CD4-positive, alpha-beta T cell (primary cell): ENCODE results near the gene HIP1R. TPM values are rescaled to one million over a fixed set of nuclear protein-coding genes. Genes with fewer than 3 reads are reported as not detected.

ENCODE experiments used
- ATAC-seq: fragments of 200-7000 bp; cut with Tn5 transposase; one replicate; pipeline ENCODE4 v1.10.0; 2022; ENCODE audit warnings: mild to moderate bottlenecking; ENCODE audit not compliant: poor library complexity
- CTCF ChIA-PET: fragments of 350-600 bp; sonication (Branson Sonifier 250); formaldehyde crosslinking; loops from one replicate; lab custom pipeline; 2021; ENCODE audit warnings: antibody characterized with exemption, inconsistent platforms; lab: Charles Lee
- POLR2A ChIA-PET: fragments of 350-600 bp; sonication (Branson Sonifier 250); formaldehyde crosslinking; loops from one replicate; lab custom pipeline; 2021; ENCODE audit warnings: antibody characterized with exemption, inconsistent platforms; lab: Charles Lee
- DNase-seq, 14 experiments: peaks; one replicate each; pipeline ENCODE4 v3.0.0-alpha.2; 2013 to 2020; ENCODE audit warnings: mixed read lengths in 2 of 14
- H3K27ac ChIP-seq, 2 donors: one replicate each; pipeline versions ENCODE4 v1.5.1 to v1.7.0; 2013; ENCODE audit warnings: low read length in 2 of 2, low read depth in 1 of 2, mild to moderate bottlenecking in 1 of 2
- H3K27me3 ChIP-seq, 2 experiments: 1 replicate in 1 of 2; 2 replicates in 1 of 2; pipeline versions ENCODE4 v1.6.1 to v1.7.0; 2013; ENCODE audit warnings: low read length in 2 of 2, control low read depth in 1 of 2, mild to moderate bottlenecking in 1 of 2, moderate library complexity in 1 of 2; ENCODE audit not compliant: insufficient read depth in 2 of 2, control insufficient read depth in 1 of 2
- H3K36me3 ChIP-seq: one replicate; pipeline ENCODE4 v1.6.1; 2013; ENCODE audit warnings: low read length, control low read depth; ENCODE audit not compliant: insufficient read depth
- H3K4me1 ChIP-seq: one replicate; pipeline ENCODE4 v1.6.1; 2013; ENCODE audit warnings: low read length, control low read depth; ENCODE audit not compliant: insufficient read depth
- H3K4me3 ChIP-seq: one replicate; pipeline ENCODE4 v1.5.1; 2013; ENCODE audit warnings: mild to moderate bottlenecking, low read length, moderate library complexity
- H3K9me3 ChIP-seq, 2 experiments: 1 replicate in 1 of 2; 2 replicates in 1 of 2; pipeline versions ENCODE4 v1.6.1 to v1.7.0; 2013; ENCODE audit warnings: low read length in 2 of 2, mild to moderate bottlenecking in 2 of 2, control low read depth in 1 of 2, moderate library complexity in 1 of 2; ENCODE audit not compliant: control insufficient read depth in 1 of 2, insufficient read depth in 1 of 2
- H3K27ac Mint-ChIP-seq: one replicate; pipeline ENCODE4 v1.8.0; 2020; ENCODE audit warnings: mixed read lengths
- H3K27me3 Mint-ChIP-seq: one replicate; pipeline ENCODE4 v1.8.0; 2021; ENCODE audit warnings: mixed read lengths
- H3K36me3 Mint-ChIP-seq: one replicate; pipeline ENCODE4 v1.8.0; 2021; ENCODE audit warnings: low read depth, mixed read lengths
- H3K4me1 Mint-ChIP-seq: one replicate; pipeline ENCODE4 v1.8.0; 2021; ENCODE audit warnings: low read depth, mixed read lengths
- H3K4me3 Mint-ChIP-seq: one replicate; pipeline ENCODE4 v1.8.0; 2020; ENCODE audit warnings: mild to moderate bottlenecking, mixed read lengths
- H3K9me3 Mint-ChIP-seq: one replicate; pipeline ENCODE4 v1.8.0; 2020; ENCODE audit warnings: mixed read lengths
- intact Hi-C, 2 experiments: fragments of 100-400 bp; cut with DNase I in 1 of 2; cut with micrococcal nuclease in 1 of 2; formaldehyde crosslinking; loops; one replicate each; pipeline versions ENCODE4 v1.15.1 to v1.9.0; 2023 to 2025; cut with DNase I, micrococcal nuclease
- total RNA-seq, 174 experiments: library from RNA in 2 of 174; stranded (reverse) in 2 of 174; gene quantifications; one replicate each; pipeline ENCODE4 v1.2.3 and lab custom pipeline; 2021 to 2026
- TF ChIP-seq, protein P1 (sequence below): fragments of 200-600 bp; IDR thresholded peaks from one replicate; pipeline ENCODE4 v1.8.0; 2022; ENCODE audit warnings: antibody characterized with exemption, mild to moderate bottlenecking

HIP1R gene
- total RNA-seq, 2 experiments from 2014 or later: 184 to 185 TPM

DNA sequence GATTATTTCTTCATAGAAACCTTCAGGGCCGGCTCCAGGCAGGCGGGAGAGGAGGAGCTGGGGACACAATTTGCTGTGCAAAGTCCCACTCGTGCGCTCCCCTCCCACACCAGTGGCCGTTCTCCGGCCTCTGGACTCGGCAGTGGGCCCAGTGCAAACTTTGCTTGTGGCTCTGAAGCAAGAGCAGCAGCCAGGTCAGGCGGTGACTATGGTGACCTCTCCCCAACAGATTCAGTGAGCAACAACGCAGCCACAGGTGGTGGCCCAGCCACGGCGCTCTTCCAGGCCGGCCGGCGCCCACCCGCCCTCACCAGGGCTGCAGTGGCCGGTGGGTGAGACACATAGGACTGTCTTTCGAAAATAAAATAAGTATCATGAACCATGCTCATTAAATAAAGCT is 31.1 kb downstream of the HIP1R start:
- H3K9me3 ChIP-seq: no peaks in the 10 kb centered on the region
- ChIA-PET CTCF (interaction anchor here (1.1 kb wide), 1 partner anchor 86 kb away, joined by 3 read pairs; no protein-coding TSS in a partner anchor), POLR2A (no interaction called here)
- peaks cover 61% of the 10 kb centered on the region for H3K36me3 ChIP-seq
- peaks cover 84% of the 10 kb centered on the region for H3K36me3 Mint-ChIP-seq
- no peaks in the 10 kb centered on the region for H3K9me3 Mint-ChIP-seq
- peaks cover 17% of the 10 kb centered on the region for H3K4me1 Mint-ChIP-seq
- intact Hi-C loops: loop anchor here in 1 of 2 experiments (5.0 kb wide), 1 partner anchor 36 kb away; no protein-coding TSS in a partner anchor
- TF ChIP-seq, protein P1, sequence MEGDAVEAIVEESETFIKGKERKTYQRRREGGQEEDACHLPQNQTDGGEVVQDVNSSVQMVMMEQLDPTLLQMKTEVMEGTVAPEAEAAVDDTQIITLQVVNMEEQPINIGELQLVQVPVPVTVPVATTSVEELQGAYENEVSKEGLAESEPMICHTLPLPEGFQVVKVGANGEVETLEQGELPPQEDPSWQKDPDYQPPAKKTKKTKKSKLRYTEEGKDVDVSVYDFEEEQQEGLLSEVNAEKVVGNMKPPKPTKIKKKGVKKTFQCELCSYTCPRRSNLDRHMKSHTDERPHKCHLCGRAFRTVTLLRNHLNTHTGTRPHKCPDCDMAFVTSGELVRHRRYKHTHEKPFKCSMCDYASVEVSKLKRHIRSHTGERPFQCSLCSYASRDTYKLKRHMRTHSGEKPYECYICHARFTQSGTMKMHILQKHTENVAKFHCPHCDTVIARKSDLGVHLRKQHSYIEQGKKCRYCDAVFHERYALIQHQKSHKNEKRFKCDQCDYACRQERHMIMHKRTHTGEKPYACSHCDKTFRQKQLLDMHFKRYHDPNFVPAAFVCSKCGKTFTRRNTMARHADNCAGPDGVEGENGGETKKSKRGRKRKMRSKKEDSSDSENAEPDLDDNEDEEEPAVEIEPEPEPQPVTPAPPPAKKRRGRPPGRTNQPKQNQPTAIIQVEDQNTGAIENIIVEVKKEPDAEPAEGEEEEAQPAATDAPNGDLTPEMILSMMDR: no peak
- H3K27ac Mint-ChIP-seq: peak overlapping the region; percentile 49
- peak overlapping the region; percentile 56 for H3K4me3 Mint-ChIP-seq
- peaks cover 14% of the 10 kb centered on the region for H3K4me1 ChIP-seq
- H3K27me3 Mint-ChIP-seq: no peaks in the 10 kb centered on the region
- DNase-seq (peak in 1 of 14 experiments; percentile 2), ATAC-seq (no peak)
- H3K4me3 ChIP-seq: no peak overlapping the region
- no peak overlapping the region for H3K27ac ChIP-seq
- H3K27me3 ChIP-seq: no peaks in the 10 kb centered on the region

DNA sequence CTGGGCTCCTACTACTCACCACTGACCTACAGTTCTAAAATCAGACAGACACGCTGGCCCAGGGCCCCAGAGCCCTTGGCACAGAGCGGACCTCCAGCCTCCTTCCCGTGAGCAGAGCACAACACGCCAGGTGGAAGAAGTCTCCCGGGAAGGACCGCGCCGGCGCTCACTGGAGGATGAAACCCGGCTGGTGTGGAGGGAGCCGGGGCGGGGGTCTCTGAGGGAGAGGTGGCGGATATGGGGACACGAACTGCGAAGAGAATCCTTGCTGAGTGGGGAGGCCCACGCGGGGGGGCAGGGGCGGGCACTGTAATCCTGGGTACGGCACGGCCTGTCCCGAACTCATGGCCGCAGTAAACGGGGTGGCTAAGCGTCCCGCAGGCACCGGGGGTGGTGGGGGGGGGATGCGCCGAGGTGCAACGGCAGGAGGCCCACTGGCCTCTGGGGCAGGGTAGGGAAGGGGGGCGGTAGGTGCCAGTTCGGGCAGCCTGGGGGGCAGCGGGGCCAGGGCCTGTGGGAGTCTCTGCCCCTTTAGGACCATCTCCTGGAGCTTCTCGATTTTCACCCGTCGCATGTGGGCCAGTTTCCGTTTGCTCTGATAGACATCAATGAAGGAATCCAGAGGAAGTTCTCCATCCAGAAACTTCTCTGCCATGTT is 31.8 kb downstream of the HIP1R start:
- ATAC-seq (no peak), DNase-seq (peak in 1 of 14 experiments; percentile 7)
- H3K4me3 Mint-ChIP-seq: peak overlapping the region; percentile 56
- Histone ChIP-seq H3K27ac (no peak overlapping the region), H3K36me3 (peaks cover 56% of the 10 kb centered on the region), H3K4me3 (no peak overlapping the region), H3K4me1 (peaks cover 21% of the 10 kb centered on the region), H3K27me3 (no peaks in the 10 kb centered on the region), H3K9me3 (no peaks in the 10 kb centered on the region)
- intact Hi-C loops: loop anchor here in 1 of 2 experiments (5.0 kb wide), 1 partner anchor 35 kb away; no protein-coding TSS in a partner anchor
- ChIA-PET POLR2A (no interaction called here), CTCF (interaction anchor here (1.1 kb wide), 1 partner anchor 86 kb away, joined by 3 read pairs; no protein-coding TSS in a partner anchor)
- H3K27me3 Mint-ChIP-seq: no peaks in the 10 kb centered on the region
- no peak overlapping the region for H3K27ac Mint-ChIP-seq
- H3K4me1 Mint-ChIP-seq: peaks cover 24% of the 10 kb centered on the region
- TF ChIP-seq, protein P1: no peak
- H3K9me3 Mint-ChIP-seq: no peaks in the 10 kb centered on the region
- peaks cover 84% of the 10 kb centered on the region for H3K36me3 Mint-ChIP-seq

DNA sequence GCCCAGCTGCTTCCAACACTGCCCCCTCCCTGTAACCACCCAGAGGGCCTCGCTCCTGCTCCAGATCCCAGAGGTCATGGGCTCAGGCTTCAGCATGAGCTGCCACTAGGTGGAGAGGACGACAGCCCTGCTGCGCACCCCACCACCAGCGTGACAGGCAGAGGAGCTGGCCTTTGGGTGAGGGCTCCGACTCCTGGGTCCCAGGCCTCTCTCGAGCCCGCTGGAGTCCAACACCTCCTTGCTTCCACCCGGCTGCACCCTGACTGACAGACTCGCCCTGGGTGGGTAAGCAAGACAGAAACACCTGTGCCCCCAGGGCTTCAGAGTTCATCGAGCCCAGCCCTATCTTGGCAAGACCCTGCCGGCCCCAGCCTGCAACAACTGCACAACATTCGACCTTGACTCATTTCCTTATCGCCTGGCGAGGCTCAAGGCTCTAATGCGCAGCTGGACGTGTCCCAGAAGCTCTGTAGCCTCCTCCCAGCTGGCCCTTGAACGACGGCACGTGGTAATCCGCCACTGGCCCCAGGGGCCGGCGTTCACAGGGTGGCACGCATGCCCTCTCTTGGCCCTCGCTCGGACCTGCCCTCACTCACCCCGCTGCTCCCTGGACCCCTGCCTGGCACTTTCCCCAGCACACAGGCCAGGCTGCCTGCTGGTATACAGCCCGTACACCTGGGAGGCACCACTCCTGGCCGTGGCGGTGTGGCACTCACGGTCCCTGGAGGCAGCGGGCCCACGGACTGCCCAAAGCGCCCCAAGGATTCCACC is 32.6 kb downstream of the HIP1R start:
- ChIA-PET CTCF (interaction anchor here (1.1 kb wide), 1 partner anchor 85 kb away, joined by 3 read pairs; no protein-coding TSS in a partner anchor), POLR2A (no interaction called here)
- no peaks in the 10 kb centered on the region for H3K27me3 ChIP-seq
- Mint-ChIP-seq H3K4me3 (peak overlapping the region; percentile 25), H3K4me1 (peaks cover 32% of the 10 kb centered on the region), H3K9me3 (no peaks in the 10 kb centered on the region), H3K27ac (no peak overlapping the region), H3K27me3 (no peaks in the 10 kb centered on the region), H3K36me3 (peaks cover 83% of the 10 kb centered on the region)
- no peak overlapping the region for H3K27ac ChIP-seq
- DNase-seq (peak in 1 of 14 experiments; percentile 6), ATAC-seq (no peak)
- no peak overlapping the region for H3K4me3 ChIP-seq
- H3K4me1 ChIP-seq: peaks cover 29% of the 10 kb centered on the region
- peaks cover 54% of the 10 kb centered on the region for H3K36me3 ChIP-seq
- TF ChIP-seq, protein P1: no peak
- no peaks in the 10 kb centered on the region for H3K9me3 ChIP-seq
- intact Hi-C loops: loop anchor here in 1 of 2 experiments (5.0 kb wide), 1 partner anchor 34 kb away; no protein-coding TSS in a partner anchor
